ENCODE results near the gene SHBG. TPM values are rescaled to one million over a fixed set of nuclear protein-coding genes. Genes with fewer than 3 reads are reported as not detected.

Gene SHBG
- total and polyA plus RNA-seq, 2 of the 8 experiments (the other 6 are each of a cell fraction or from before 2014, with no cell fraction given) = 1.1 to 1.2 TPM

DNA sequence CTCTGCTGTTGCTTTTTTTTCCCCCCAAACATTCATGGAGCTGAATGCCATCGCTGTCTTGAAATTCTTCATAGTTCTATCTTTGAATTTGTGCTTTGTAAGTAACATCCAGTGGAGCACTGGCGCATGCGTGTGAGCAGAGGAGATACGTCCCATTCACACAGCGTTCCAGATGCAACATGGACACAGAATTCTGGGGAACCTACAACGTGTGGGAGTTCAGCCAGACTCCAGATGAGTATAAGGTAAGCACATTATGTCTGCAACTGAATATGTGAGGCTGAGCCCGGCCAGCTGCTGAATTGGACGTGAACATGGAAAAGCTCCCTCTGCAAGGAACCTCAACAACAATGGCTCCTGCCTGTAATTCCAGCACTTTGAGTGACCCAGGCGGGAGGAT lies 16.5 kb downstream of the SHBG start (continued):
- TF ChIP-seq, protein P1, sequence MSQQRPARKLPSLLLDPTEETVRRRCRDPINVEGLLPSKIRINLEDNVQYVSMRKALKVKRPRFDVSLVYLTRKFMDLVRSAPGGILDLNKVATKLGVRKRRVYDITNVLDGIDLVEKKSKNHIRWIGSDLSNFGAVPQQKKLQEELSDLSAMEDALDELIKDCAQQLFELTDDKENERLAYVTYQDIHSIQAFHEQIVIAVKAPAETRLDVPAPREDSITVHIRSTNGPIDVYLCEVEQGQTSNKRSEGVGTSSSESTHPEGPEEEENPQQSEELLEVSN (IDR thresholded peaks at IDR 0.05) = no peak
- TF ChIP-seq BCL11A (IDR thresholded peaks at IDR 0.05; ENCODE audit: low read depth in 2 of 2, low read length in 2 of 2) (no peak), TBP (IDR thresholded peaks at IDR 0.05; ENCODE audit: low read depth, low read length) (no peak), TAF1 (IDR thresholded peaks at IDR 0.05; ENCODE audit: low read depth, low read length) (no peak), EZH2 (IDR thresholded peaks at IDR 0.05; ENCODE audit: low read depth, low read length, severe bottlenecking) (no peak), NANOG (IDR thresholded peaks at IDR 0.05; ENCODE audit: insufficient read depth, low read depth, low read length, poor library complexity, severe bottlenecking) (no peak), TAF7 (optimal IDR thresholded peaks at IDR 0.05; ENCODE audit: borderline replicate concordance, low read depth, low read length) (no peak), KDM4A (IDR thresholded peaks at IDR 0.05; ENCODE audit: low read depth, low read length, severe bottlenecking) (no peak)
